ENCODE data around the gene RB1.

- no peak for TF ChIP-seq CTCF (IDR thresholded peaks at IDR 0.05; ENCODE audit: low read depth, low read length)
- TF ChIP-seq EZH2phosphoT487 (IDR thresholded peaks at IDR 0.05; ENCODE audit: low read depth), result no peak
These were observed 214.5 kb downstream of the RB1 start for GRCh38 chr13:48518083-48518482.
